Vagina (tissue), 2 donors: ENCODE data around the gene SAMD4A. TPM values are rescaled to one million over a fixed set of nuclear protein-coding genes. Genes with fewer than 3 reads are reported as not detected.

ENCODE experiments used
- DNase-seq, 2 donors: peaks; one replicate each; pipeline ENCODE4 v3.0.0-alpha.2; 2017; ENCODE audit errors: extremely low spot score in 2 of 2
- H3K27ac ChIP-seq: fragments of 200-600 bp; sonication (generic); one replicate; pipeline ENCODE4 v1.5.1; 2019
- H3K27me3 ChIP-seq: fragments of 200-600 bp; sonication (generic); one replicate; pipeline ENCODE4 v1.5.1; 2019
- H3K36me3 ChIP-seq, 2 donors: fragments of 200-600 bp; sonication (generic); one replicate each; pipeline ENCODE4 v1.5.1; 2017 to 2019
- H3K4me1 ChIP-seq: fragments of 200-600 bp; sonication (generic); one replicate; pipeline ENCODE4 v1.5.1; 2019
- H3K4me3 ChIP-seq, 2 donors: fragments of 200-600 bp; sonication (generic); 1 replicate in 1 of 2; 2 replicates in 1 of 2; pipeline ENCODE4 v1.5.1; 2016 to 2019
- H3K9me3 ChIP-seq: fragments of 200-600 bp; sonication (generic); one replicate; pipeline ENCODE4 v1.5.1; 2019
- CTCF ChIP-seq, 3 experiments: fragments of 450-650 bp in 2 of 3; fragments of 200-600 bp in 1 of 3; sonication (generic) in 1 of 3; IDR thresholded peaks; one replicate each; pipeline ENCODE4 v1.5.1; 2017 to 2019; ENCODE audit warnings: antibody characterized with exemption in 3 of 3, mild to moderate bottlenecking in 2 of 3, moderate library complexity in 2 of 3
- POLR2A ChIP-seq, 2 donors: fragments of 450-650 bp; IDR thresholded peaks; one replicate each; pipeline ENCODE4 v1.6.1; 2017; ENCODE audit warnings: antibody characterized with exemption in 2 of 2, mild to moderate bottlenecking in 2 of 2, moderate library complexity in 2 of 2
- POLR2AphosphoS5 ChIP-seq, 2 donors: sonication (generic); formaldehyde crosslinking; IDR thresholded peaks; one replicate each; pipeline ENCODE4 v1.9.0; 2017; ENCODE audit warnings: antibody characterized with exemption in 2 of 2, mild to moderate bottlenecking in 2 of 2, low read depth in 1 of 2; ENCODE audit not compliant: insufficient read depth in 1 of 2
- intact Hi-C: fragments of 100-400 bp; cut with DNase I; formaldehyde crosslinking; loops from one replicate; pipeline ENCODE4 v1.15.1; 2023
- total RNA-seq: library from RNA; depleted of rRNA; stranded (reverse); fragments of >200 nt; gene quantifications from one replicate; pipeline ENCODE4 v1.2.3, GENCODE V29; 2016

SAMD4A gene
- total RNA-seq, 1 donor from 2014 or later = 43.0 TPM

GRCh38 chr14:54778618-54779345 is 211.9 kb downstream of the SAMD4A start:
- intact Hi-C loops = no loop called here
- no peaks in the 10 kb centered on the region for H3K27me3 ChIP-seq
- H3K27ac ChIP-seq = no peak overlapping the region
- H3K36me3 ChIP-seq = peaks cover 0 to 4% of the 10 kb centered on the region in 2 donors
- H3K4me1 ChIP-seq = peaks cover 6% of the 10 kb centered on the region
- no peak for DNase-seq
- no peak overlapping the region for H3K4me3 ChIP-seq
- TF ChIP-seq POLR2A (IDR thresholded peaks at IDR 0.05) (no peak), POLR2AphosphoS5 (IDR thresholded peaks at IDR 0.05; ENCODE audit: insufficient read depth in 1 of 2, low read depth in 1 of 2) (no peak), CTCF (IDR thresholded peaks at IDR 0.05) (no peak)
- H3K9me3 ChIP-seq = no peaks in the 10 kb centered on the region

- TF ChIP-seq POLR2AphosphoS5 (IDR thresholded peaks at IDR 0.05; ENCODE audit: insufficient read depth in 1 of 2, low read depth in 1 of 2) (no peak), CTCF (IDR thresholded peaks at IDR 0.05) (no peak), POLR2A (IDR thresholded peaks at IDR 0.05) (no peak)
- H3K9me3 ChIP-seq = no peaks in the 10 kb centered on the region
- H3K27ac ChIP-seq = no peak overlapping the region
- no peak for DNase-seq
- H3K36me3 ChIP-seq = peaks cover 0 to 4% of the 10 kb centered on the region in 2 donors
- intact Hi-C loops = no loop called here
- H3K27me3 ChIP-seq = no peaks in the 10 kb centered on the region
- peaks cover 4% of the 10 kb centered on the region for H3K4me1 ChIP-seq
- no peak overlapping the region for H3K4me3 ChIP-seq
Measured at GRCh38 chr14:54781080-54781479, 214.2 kb downstream of the SAMD4A start.

GRCh38 chr14:54781961-54782750 is 215.2 kb downstream of the SAMD4A start:
- Histone ChIP-seq H3K4me3 (no peak overlapping the region), H3K27ac (no peak overlapping the region), H3K27me3 (no peaks in the 10 kb centered on the region), H3K4me1 (no peaks in the 10 kb centered on the region), H3K9me3 (no peaks in the 10 kb centered on the region), H3K36me3 (peaks cover 0 to 5% of the 10 kb centered on the region in 2 donors)
- intact Hi-C loops = no loop called here
- TF ChIP-seq POLR2A (IDR thresholded peaks at IDR 0.05) (no peak), CTCF (IDR thresholded peaks at IDR 0.05) (no peak), POLR2AphosphoS5 (IDR thresholded peaks at IDR 0.05; ENCODE audit: insufficient read depth in 1 of 2, low read depth in 1 of 2) (no peak)
- no peak for DNase-seq

GRCh38 chr14:54782751-54783659 is 216.1 kb downstream of the SAMD4A start:
- DNase-seq = no peak
- no peaks in the 10 kb centered on the region for H3K9me3 ChIP-seq
- no peaks in the 10 kb centered on the region for H3K27me3 ChIP-seq
- peaks cover 0 to 13% of the 10 kb centered on the region in 2 donors for H3K36me3 ChIP-seq
- H3K4me1 ChIP-seq = no peaks in the 10 kb centered on the region
- no peak overlapping the region for H3K4me3 ChIP-seq
- no peak for TF ChIP-seq CTCF (IDR thresholded peaks at IDR 0.05)
- TF ChIP-seq POLR2AphosphoS5 (IDR thresholded peaks at IDR 0.05; ENCODE audit: insufficient read depth in 1 of 2, low read depth in 1 of 2) = no peak
- no peak for TF ChIP-seq POLR2A (IDR thresholded peaks at IDR 0.05)
- no peak overlapping the region for H3K27ac ChIP-seq
- intact Hi-C loops = no loop called here
